ENCODE results near the gene SBF2. TPM values are rescaled to one million over a fixed set of nuclear protein-coding genes. Genes with fewer than 3 reads are reported as not detected.

SBF2 gene
- total RNA-seq, 1 experiment from 2014 or later: 31.3 TPM

DNA sequence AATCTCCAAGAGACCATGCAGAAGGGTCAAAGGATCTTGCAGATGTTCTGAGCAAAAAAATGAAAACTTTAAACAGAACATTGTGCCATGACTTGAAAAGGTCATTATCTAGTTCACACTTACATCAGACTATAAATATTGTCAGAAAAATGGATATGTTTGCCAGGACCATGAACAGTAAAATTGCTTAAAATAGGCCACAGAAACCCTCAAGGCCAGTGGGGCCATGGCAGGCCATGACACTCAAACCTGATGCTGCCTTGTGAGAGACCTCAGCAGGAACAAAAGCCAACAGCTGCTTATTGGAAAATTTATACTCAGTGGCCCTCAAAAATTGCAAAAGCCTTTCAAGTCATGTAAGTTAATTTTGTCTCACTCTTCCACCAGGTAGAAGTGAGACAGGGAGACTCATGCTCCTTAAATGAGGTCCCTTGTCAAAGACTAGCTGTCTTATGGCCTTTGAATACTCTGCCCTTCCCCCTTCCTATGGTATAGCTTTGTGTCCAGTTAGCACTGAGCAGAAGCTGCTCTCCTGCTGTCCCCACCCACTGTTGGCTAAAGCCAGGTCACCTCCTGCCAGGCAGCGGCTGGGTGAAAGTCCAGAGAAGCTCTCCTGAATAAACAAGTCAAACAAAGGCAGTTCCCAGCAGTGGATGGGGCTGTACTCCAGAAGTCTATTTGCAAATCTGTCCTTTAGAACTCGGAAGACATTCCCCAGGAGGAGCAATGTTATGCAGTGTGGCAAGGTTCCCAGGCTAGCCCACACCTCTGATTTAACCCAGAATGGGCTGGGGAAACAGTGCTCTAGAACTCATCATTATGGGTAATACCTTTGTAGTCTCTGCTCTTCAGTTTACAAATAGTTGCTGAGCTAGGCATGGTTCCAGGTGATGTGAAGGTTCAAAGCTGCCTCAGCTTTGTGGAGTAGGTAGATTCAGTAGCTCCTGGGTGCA, 32.3 kb upstream of the SBF2 start:
- Histone ChIP-seq H3K4me1 (ENCODE audit: insufficient read depth, low read length) (peaks cover 67% of the 10 kb centered on the region), H3F3A (ENCODE audit: low read length, unreplicated experiment) (peaks cover 3% of the 10 kb centered on the region), H3K79me2 (ENCODE audit: low read length) (no peaks in the 10 kb centered on the region), H3K9me3 (ENCODE audit: low read length) (no peaks in the 10 kb centered on the region), H2AFZ (ENCODE audit: low read length) (no peak overlapping the region), H3K4me3 (ENCODE audit: low read length) (no peak overlapping the region), H3K27me3 (ENCODE audit: low read length) (no peaks in the 10 kb centered on the region), H3K9me2 (replicated peaks; ENCODE audit: low read length) (no peaks in the 10 kb centered on the region), H3K27ac (ENCODE audit: low read length) (peak overlapping the region; percentile 22), H3K36me3 (ENCODE audit: low read depth, low read length) (no peaks in the 10 kb centered on the region), H4K20me1 (ENCODE audit: low read length) (no peaks in the 10 kb centered on the region), H3K9ac (ENCODE audit: low read length) (no peak overlapping the region), H3K4me2 (ENCODE audit: low read length) (no peak overlapping the region)
- ChIA-PET POLR2A (ENCODE audit: unreplicated experiment) (no interaction called here), CTCF (interaction anchor here (0.5 to 0.7 kb wide), 3 partner anchors 17 to 304 kb away, joined by 3 to 6 read pairs (median 4); no protein-coding TSS in a partner anchor)
- intact Hi-C loops (cut with micrococcal nuclease): no loop called here
- TF ChIP-seq EZH2 (IDR thresholded peaks at IDR 0.05; ENCODE audit: low read length, unreplicated experiment) (no peak), EZH2phosphoT487 (IDR thresholded peaks at IDR 0.05; ENCODE audit: borderline replicate concordance, low read length) (no peak)
- TF ChIP-seq, protein P1, sequence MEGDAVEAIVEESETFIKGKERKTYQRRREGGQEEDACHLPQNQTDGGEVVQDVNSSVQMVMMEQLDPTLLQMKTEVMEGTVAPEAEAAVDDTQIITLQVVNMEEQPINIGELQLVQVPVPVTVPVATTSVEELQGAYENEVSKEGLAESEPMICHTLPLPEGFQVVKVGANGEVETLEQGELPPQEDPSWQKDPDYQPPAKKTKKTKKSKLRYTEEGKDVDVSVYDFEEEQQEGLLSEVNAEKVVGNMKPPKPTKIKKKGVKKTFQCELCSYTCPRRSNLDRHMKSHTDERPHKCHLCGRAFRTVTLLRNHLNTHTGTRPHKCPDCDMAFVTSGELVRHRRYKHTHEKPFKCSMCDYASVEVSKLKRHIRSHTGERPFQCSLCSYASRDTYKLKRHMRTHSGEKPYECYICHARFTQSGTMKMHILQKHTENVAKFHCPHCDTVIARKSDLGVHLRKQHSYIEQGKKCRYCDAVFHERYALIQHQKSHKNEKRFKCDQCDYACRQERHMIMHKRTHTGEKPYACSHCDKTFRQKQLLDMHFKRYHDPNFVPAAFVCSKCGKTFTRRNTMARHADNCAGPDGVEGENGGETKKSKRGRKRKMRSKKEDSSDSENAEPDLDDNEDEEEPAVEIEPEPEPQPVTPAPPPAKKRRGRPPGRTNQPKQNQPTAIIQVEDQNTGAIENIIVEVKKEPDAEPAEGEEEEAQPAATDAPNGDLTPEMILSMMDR (conservative IDR thresholded peaks at IDR 0.05; ENCODE audit: low read depth, low read length): no peak
- DNase-seq: peak; percentile 31
- peak; percentile 8; the same call in 1 of the 2 replicates for ATAC-seq
- no TSS peak for BruUV-seq (replicated peaks)

DNA sequence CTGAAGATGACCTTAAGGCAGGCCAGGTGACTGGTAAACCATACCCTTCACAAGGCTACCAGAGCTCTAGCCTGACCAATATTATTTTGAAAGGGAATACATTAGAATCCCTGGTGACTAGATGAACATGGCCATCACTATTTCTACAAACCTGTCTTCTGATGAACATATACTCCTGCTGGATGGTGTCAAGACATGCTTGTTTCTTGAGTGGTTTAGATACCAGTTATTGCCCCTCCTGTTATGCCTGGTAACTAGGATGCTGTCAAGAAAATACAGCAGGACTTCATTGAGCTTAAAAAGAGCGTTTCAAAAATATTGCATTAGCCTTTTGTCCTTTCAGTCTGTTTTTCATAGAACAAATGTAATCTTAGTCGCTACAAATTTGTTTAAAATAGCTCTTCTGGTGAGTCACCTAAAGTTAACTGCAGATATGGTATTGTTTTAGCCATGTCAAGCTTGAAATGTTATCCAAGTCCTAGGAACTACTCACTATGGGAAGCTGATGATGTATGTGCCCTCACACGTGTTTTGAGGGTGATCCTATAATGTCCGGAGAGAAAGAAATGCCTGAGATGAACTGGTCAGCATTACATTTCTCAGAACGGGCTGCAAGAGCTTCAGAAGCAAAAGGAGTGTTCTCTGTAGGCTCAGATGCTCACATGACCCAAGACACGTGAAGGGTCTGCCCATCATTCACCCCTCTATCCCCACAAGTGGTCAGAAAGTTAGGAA, 31.4 kb upstream of the SBF2 start:
- Histone ChIP-seq H3K27me3 (ENCODE audit: low read length) (no peaks in the 10 kb centered on the region), H3K79me2 (ENCODE audit: low read length) (no peaks in the 10 kb centered on the region), H4K20me1 (ENCODE audit: low read length) (no peaks in the 10 kb centered on the region), H3K9me3 (ENCODE audit: low read length) (no peaks in the 10 kb centered on the region), H2AFZ (ENCODE audit: low read length) (no peak overlapping the region), H3F3A (ENCODE audit: low read length, unreplicated experiment) (peaks cover 3% of the 10 kb centered on the region), H3K9ac (ENCODE audit: low read length) (no peak overlapping the region), H3K36me3 (ENCODE audit: low read depth, low read length) (no peaks in the 10 kb centered on the region), H3K9me2 (replicated peaks; ENCODE audit: low read length) (no peaks in the 10 kb centered on the region), H3K27ac (ENCODE audit: low read length) (peak overlapping the region; percentile 22), H3K4me2 (ENCODE audit: low read length) (no peak overlapping the region), H3K4me1 (ENCODE audit: insufficient read depth, low read length) (peaks cover 64% of the 10 kb centered on the region), H3K4me3 (ENCODE audit: low read length) (no peak overlapping the region)
- TF ChIP-seq EZH2phosphoT487 (IDR thresholded peaks at IDR 0.05; ENCODE audit: borderline replicate concordance, low read length): no peak
- TF ChIP-seq, protein P1 (conservative IDR thresholded peaks at IDR 0.05; ENCODE audit: low read depth, low read length): no peak
- no peak for TF ChIP-seq EZH2 (IDR thresholded peaks at IDR 0.05; ENCODE audit: low read length, unreplicated experiment)
- no TSS peak for BruUV-seq (replicated peaks)
- intact Hi-C loops (cut with micrococcal nuclease): no loop called here
- DNase-seq: peak; percentile 40
- POLR2A ChIA-PET (ENCODE audit: unreplicated experiment): no interaction called here
- CTCF ChIA-PET: interaction anchor here (0.5 to 0.7 kb wide), 3 partner anchors 16 to 303 kb away, joined by 3 to 6 read pairs (median 4); no protein-coding TSS in a partner anchor
- ATAC-seq: peak; percentile 11; the same call in 1 of the 2 replicates
